WTC11 (cell line): Measurements from ENCODE around the gene FCN3.

Experiments
- ATF1 ChIP-seq: sonication (generic); formaldehyde crosslinking; IDR thresholded peaks from 2 replicates; pipeline ENCODE4 v1.8.1; 2023; ENCODE audit warnings: mild to moderate bottlenecking, moderate library complexity, missing genetic modification reagents
- ESRRA ChIP-seq: sonication (generic); formaldehyde crosslinking; IDR thresholded peaks from 2 replicates; pipeline ENCODE4 v1.8.1; 2022; ENCODE audit warnings: mild to moderate bottlenecking, missing genetic modification reagents, borderline replicate concordance
- SP1 ChIP-seq: sonication (generic); formaldehyde crosslinking; conservative IDR thresholded peaks from 2 replicates; pipeline ENCODE4 v1.8.1; 2022; ENCODE audit warnings: missing genetic modification reagents
- ZNF121 ChIP-seq: sonication (generic); formaldehyde crosslinking; IDR thresholded peaks from 2 replicates; pipeline ENCODE4 v1.8.0; 2023; ENCODE audit warnings: missing genetic modification reagents
- ZNF396 ChIP-seq: fragments of 250-450 bp; sonication (Bioruptor Pico); IDR thresholded peaks from 2 replicates; pipeline ENCODE4 v1.8.0; 2021; ENCODE audit warnings: mild to moderate bottlenecking, moderate library complexity, borderline replicate concordance
- TF ChIP-seq, protein P1 (sequence below): fragments of 200-600 bp; IDR thresholded peaks from 2 replicates; pipeline ENCODE4 v1.8.0; 2022; ENCODE audit warnings: antibody characterized with exemption
- TF ChIP-seq, protein P2 (sequence below): fragments of 250-450 bp; sonication (Bioruptor Pico); IDR thresholded peaks from 2 replicates; pipeline ENCODE4 v1.9.0; 2021; ENCODE audit warnings: moderate library complexity, mild to moderate bottlenecking, inconsistent platforms, borderline replicate concordance

DNA sequence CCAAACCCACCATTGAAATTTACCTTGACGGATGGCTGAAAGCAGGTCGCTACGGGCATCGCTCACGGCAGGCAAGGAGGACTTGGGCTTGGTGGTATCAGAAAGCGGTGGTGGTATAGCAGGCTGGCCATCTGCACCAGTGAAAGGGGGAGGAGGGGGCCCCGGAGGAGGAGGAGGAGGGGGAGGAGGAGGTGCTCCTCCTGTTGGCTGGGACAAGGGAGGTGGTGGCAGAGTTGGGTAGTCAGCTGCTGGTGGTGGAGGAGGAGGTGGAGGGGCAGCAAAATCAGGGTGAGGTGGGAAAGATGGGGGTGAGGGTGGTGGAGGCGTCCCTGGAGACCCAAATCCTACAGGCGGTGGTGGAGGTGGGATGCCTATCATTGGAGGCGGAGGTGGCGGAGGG is 35.0 kb upstream of the FCN3 start:
- TF ChIP-seq, protein P1, sequence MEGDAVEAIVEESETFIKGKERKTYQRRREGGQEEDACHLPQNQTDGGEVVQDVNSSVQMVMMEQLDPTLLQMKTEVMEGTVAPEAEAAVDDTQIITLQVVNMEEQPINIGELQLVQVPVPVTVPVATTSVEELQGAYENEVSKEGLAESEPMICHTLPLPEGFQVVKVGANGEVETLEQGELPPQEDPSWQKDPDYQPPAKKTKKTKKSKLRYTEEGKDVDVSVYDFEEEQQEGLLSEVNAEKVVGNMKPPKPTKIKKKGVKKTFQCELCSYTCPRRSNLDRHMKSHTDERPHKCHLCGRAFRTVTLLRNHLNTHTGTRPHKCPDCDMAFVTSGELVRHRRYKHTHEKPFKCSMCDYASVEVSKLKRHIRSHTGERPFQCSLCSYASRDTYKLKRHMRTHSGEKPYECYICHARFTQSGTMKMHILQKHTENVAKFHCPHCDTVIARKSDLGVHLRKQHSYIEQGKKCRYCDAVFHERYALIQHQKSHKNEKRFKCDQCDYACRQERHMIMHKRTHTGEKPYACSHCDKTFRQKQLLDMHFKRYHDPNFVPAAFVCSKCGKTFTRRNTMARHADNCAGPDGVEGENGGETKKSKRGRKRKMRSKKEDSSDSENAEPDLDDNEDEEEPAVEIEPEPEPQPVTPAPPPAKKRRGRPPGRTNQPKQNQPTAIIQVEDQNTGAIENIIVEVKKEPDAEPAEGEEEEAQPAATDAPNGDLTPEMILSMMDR = no peak
- TF ChIP-seq ZNF121 (CRISPR knock-in tag) = no peak
- TF ChIP-seq, protein P2, sequence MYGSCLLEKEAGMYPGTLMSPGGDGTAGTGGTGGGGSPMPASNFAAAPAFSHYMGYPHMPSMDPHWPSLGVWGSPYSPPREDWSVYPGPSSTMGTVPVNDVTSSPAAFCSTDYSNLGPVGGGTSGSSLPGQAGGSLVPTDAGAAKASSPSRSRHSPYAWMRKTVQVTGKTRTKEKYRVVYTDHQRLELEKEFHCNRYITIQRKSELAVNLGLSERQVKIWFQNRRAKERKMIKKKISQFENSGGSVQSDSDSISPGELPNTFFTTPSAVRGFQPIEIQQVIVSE (CRISPR knock-in tag) = no peak
- TF ChIP-seq ZNF396 (CRISPR knock-in tag) = no peak
- TF ChIP-seq ESRRA (CRISPR knock-in tag) = no peak
- TF ChIP-seq ATF1 = no peak
- TF ChIP-seq SP1 (CRISPR knock-in tag) = no peak
